Spleen (tissue), 7 donors: ENCODE measurements around the gene PGS1.

Experiments
- CTCF ChIP-seq, 11 experiments: fragments of 200-600 bp in 7 of 11; fragments of 450-650 bp in 4 of 11; sonication (generic) in 4 of 11; IDR thresholded peaks in 8 of 11; conservative IDR thresholded peaks in 3 of 11; 1 replicate in 7 of 11; 2 replicates in 4 of 11; pipeline versions ENCODE4 v1.4.0 to v1.8.0; 2016 to 2021; ENCODE audit warnings: antibody characterized with exemption in 11 of 11, inconsistent platforms in 4 of 11, mild to moderate bottlenecking in 1 of 11
- POLR2A ChIP-seq, 3 donors: fragments of 450-650 bp; IDR thresholded peaks; one replicate each; pipeline ENCODE4 v1.5.1; 2017; ENCODE audit warnings: antibody characterized with exemption in 3 of 3, mild to moderate bottlenecking in 1 of 3
- POLR2AphosphoS5 ChIP-seq, 3 donors: sonication (generic); formaldehyde crosslinking; IDR thresholded peaks; one replicate each; pipeline ENCODE4 v1.5.1; 2017; ENCODE audit warnings: antibody characterized with exemption in 3 of 3
- donor health status: DM: no; HTN: no; CAD: no; lungs with moderate emphysema.
- donor health status: DM: no; HTN: no; CAD: no.
- donor health status: DM: no; HTN: no; CAD: no.

- no peak for TF ChIP-seq CTCF (IDR thresholded peaks at IDR 0.05 in 8 of 11, conservative IDR thresholded peaks at IDR 0.05 in 3 of 11)
- no peak for TF ChIP-seq POLR2A (IDR thresholded peaks at IDR 0.05)
- peak in 2 of 3 donors; percentile 19 to 21 for TF ChIP-seq POLR2AphosphoS5 (IDR thresholded peaks at IDR 0.05)
Observed at GRCh38 chr17:78365561-78366108, 12.8 kb upstream of the PGS1 start.
